ENCODE results near the gene COL23A1. TPM values are rescaled to one million over a fixed set of nuclear protein-coding genes. Genes with fewer than 3 reads are reported as not detected.
A peak's percentile ranks its signal among the peaks of the same experiment; 100 is the strongest.

Gene COL23A1
- 75.2 TPM for total RNA-seq (ENCODE audit: unreplicated experiment)
- long read RNA-seq, partial matches to known transcripts: 0 of 7 reads
- long read RNA-seq, other reads (novel, unspliced or antisense): 7 of 7 reads

- Mint-ChIP-seq H3K27me3 (ENCODE audit: unreplicated experiment) (peaks cover 21% of the 10 kb centered on the region), H3K36me3 (ENCODE audit: low read depth, unreplicated experiment) (peaks cover 27% of the 10 kb centered on the region), H3K27ac (ENCODE audit: unreplicated experiment) (no peak within 1 kb of the TSS), H3K4me1 (ENCODE audit: unreplicated experiment) (peaks cover 41% of the 10 kb centered on the region), H3K4me3 (ENCODE audit: unreplicated experiment) (peak within 1 kb of the TSS; percentile 93), H3K9me3 (ENCODE audit: unreplicated experiment) (no peaks in the 10 kb centered on the region)
- peak; percentile 73 for TF ChIP-seq CTCF (IDR thresholded peaks at IDR 0.05; ENCODE audit: unreplicated experiment)
- peak; percentile 73 for DNase-seq (ENCODE audit: low spot score)
Measured at GRCh38 chr5:178590141-178590923, at the start of gene COL23A1. Gene COL23A1 (minus strand): TSS chr5:178590393.

- no peaks in the 10 kb centered on the region for H3K36me3 Mint-ChIP-seq (ENCODE audit: low read depth, unreplicated experiment)
- no peak for TF ChIP-seq CTCF (IDR thresholded peaks at IDR 0.05; ENCODE audit: unreplicated experiment)
- DNase-seq (ENCODE audit: low spot score): no peak
- no peaks in the 10 kb centered on the region for H3K9me3 Mint-ChIP-seq (ENCODE audit: unreplicated experiment)
- H3K4me3 Mint-ChIP-seq (ENCODE audit: unreplicated experiment): no peak overlapping the region
- no peak overlapping the region for H3K27ac Mint-ChIP-seq (ENCODE audit: unreplicated experiment)
- H3K4me1 Mint-ChIP-seq (ENCODE audit: unreplicated experiment): no peaks in the 10 kb centered on the region
- peaks cover 5% of the 10 kb centered on the region for H3K27me3 Mint-ChIP-seq (ENCODE audit: unreplicated experiment)
Measured at GRCh38 chr5:178637356-178638074, 47.3 kb upstream of the COL23A1 start.

- Mint-ChIP-seq H3K9me3 (ENCODE audit: unreplicated experiment) (no peaks in the 10 kb centered on the region), H3K36me3 (ENCODE audit: low read depth, unreplicated experiment) (peaks cover 5% of the 10 kb centered on the region), H3K27ac (ENCODE audit: unreplicated experiment) (no peak overlapping the region), H3K27me3 (ENCODE audit: unreplicated experiment) (peaks cover 4% of the 10 kb centered on the region), H3K4me3 (ENCODE audit: unreplicated experiment) (no peak overlapping the region), H3K4me1 (ENCODE audit: unreplicated experiment) (no peaks in the 10 kb centered on the region)
- no peak for DNase-seq (ENCODE audit: low spot score)
- no peak for TF ChIP-seq CTCF (IDR thresholded peaks at IDR 0.05; ENCODE audit: unreplicated experiment)
Measured at GRCh38 chr5:178632285-178632684, 42.1 kb upstream of the COL23A1 start.

- Mint-ChIP-seq H3K27me3 (ENCODE audit: unreplicated experiment) (peaks cover 4% of the 10 kb centered on the region), H3K4me1 (ENCODE audit: unreplicated experiment) (peaks cover 2% of the 10 kb centered on the region), H3K9me3 (ENCODE audit: unreplicated experiment) (no peaks in the 10 kb centered on the region), H3K36me3 (ENCODE audit: low read depth, unreplicated experiment) (peaks cover 7% of the 10 kb centered on the region), H3K4me3 (ENCODE audit: unreplicated experiment) (no peak overlapping the region), H3K27ac (ENCODE audit: unreplicated experiment) (no peak overlapping the region)
- TF ChIP-seq CTCF (IDR thresholded peaks at IDR 0.05; ENCODE audit: unreplicated experiment): no peak
- DNase-seq (ENCODE audit: low spot score): no peak
Measured at GRCh38 chr5:178630951-178631350, 40.8 kb upstream of the COL23A1 start.
